ACHN (cell line): Measurements from ENCODE around the gene RANBP1.

ENCODE experiments used
- DNase-seq: peaks from one replicate; pipeline ENCODE4 v3.0.0-alpha.2; 2015
- in situ Hi-C: cut with HindIII; loops from 2 replicates; pipeline ENCODE4 v1.10.0; 2017; ENCODE audit warnings: low sequenced_read_pairs, low pct_ligation_motif_present, low pct_unique_long_range_greater_than_20kb

The RANBP1 gene

GRCh38 chr22:20117633-20118299, 1.9 kb downstream of the RANBP1 start:
- DNase-seq, result peak; percentile 24
- in situ Hi-C loops, result no loop called here

GRCh38 chr22:20118300-20119020, 2.6 kb downstream of the RANBP1 start:
- no peak for DNase-seq
- in situ Hi-C loops, result no loop called here

GRCh38 chr22:20121856-20122415, 6.0 kb downstream of the RANBP1 start:
- DNase-seq, result no peak
- in situ Hi-C loops, result no loop called here

- no peak for DNase-seq
- in situ Hi-C loops, result no loop called here
These were observed 7.6 kb downstream of the RANBP1 start for GRCh38 chr22:20123366-20124082.

- in situ Hi-C loops, result no loop called here
- no peak for DNase-seq
These were observed 8.3 kb downstream of the RANBP1 start for GRCh38 chr22:20124083-20124787.

- in situ Hi-C loops, result no loop called here
- DNase-seq, result no peak
These were observed 9.6 kb downstream of the RANBP1 start for GRCh38 chr22:20125201-20126174.

GRCh38 chr22:20126284-20127029, 10.6 kb downstream of the RANBP1 start:
- no peak for DNase-seq
- in situ Hi-C loops, result no loop called here

- in situ Hi-C loops, result no loop called here
- no peak for DNase-seq
These were observed 11.5 kb downstream of the RANBP1 start for GRCh38 chr22:20127318-20127868.

- in situ Hi-C loops, result no loop called here
- DNase-seq, result no peak
These were observed 12.1 kb downstream of the RANBP1 start for GRCh38 chr22:20127869-20128618.

GRCh38 chr22:20128619-20128901, 12.7 kb downstream of the RANBP1 start:
- DNase-seq, result no peak
- in situ Hi-C loops, result no loop called here

GRCh38 chr22:20128902-20129746, 13.2 kb downstream of the RANBP1 start:
- in situ Hi-C loops, result no loop called here
- peak; percentile 30 for DNase-seq

- in situ Hi-C loops, result no loop called here
- DNase-seq, result no peak
These were observed 13.8 kb downstream of the RANBP1 start for GRCh38 chr22:20129747-20130014.

- in situ Hi-C loops, result no loop called here
- no peak for DNase-seq
These were observed 14.4 kb downstream of the RANBP1 start for GRCh38 chr22:20130319-20130718.

GRCh38 chr22:20130731-20131596, 15.1 kb downstream of the RANBP1 start:
- in situ Hi-C loops, result no loop called here
- peak; percentile 66 for DNase-seq

- no peak for DNase-seq
- in situ Hi-C loops, result no loop called here
These were observed 15.6 kb downstream of the RANBP1 start, which contains the start of gene ZDHHC8 for GRCh38 chr22:20131597-20131858. Gene ZDHHC8, plus strand, starts transcription at chr22:20131804. Its CDS starts 144 bp downstream, at chr22:20131948.
